ENCODE results near the gene HOXC6.

HOXC6 gene

GRCh38 chr12:54042970-54043853 lies 15.0 kb downstream of the HOXC6 start:
- DNase-seq: no peak

- no peak for DNase-seq
These were observed 16.3 kb downstream of the HOXC6 start for GRCh38 chr12:54044425-54045103.

- DNase-seq: no peak
These were observed 17.2 kb downstream of the HOXC6 start for GRCh38 chr12:54045401-54045800.

GRCh38 chr12:54045868-54046521 lies 17.8 kb downstream of the HOXC6 start:
- DNase-seq: no peak

- DNase-seq: no peak
These were observed 18.5 kb downstream of the HOXC6 start for GRCh38 chr12:54046809-54047159.

- no peak for DNase-seq
These were observed 19.1 kb downstream of the HOXC6 start for GRCh38 chr12:54047160-54047963.

GRCh38 chr12:54047964-54048303 lies 19.7 kb downstream of the HOXC6 start:
- DNase-seq: no peak

- DNase-seq: no peak
These were observed 20.3 kb downstream of the HOXC6 start for GRCh38 chr12:54048406-54049093.

GRCh38 chr12:54049108-54049507 lies 20.9 kb downstream of the HOXC6 start:
- no peak for DNase-seq

- DNase-seq: no peak
These were observed 22.2 kb downstream of the HOXC6 start for GRCh38 chr12:54050482-54050810.

GRCh38 chr12:54051026-54051842 lies 23.0 kb downstream of the HOXC6 start:
- peak in 3 of 4 experiments; percentile 25 to 28 (median 26) for DNase-seq

GRCh38 chr12:54051874-54052437 lies 23.7 kb downstream of the HOXC6 start:
- no peak for DNase-seq

GRCh38 chr12:54052438-54053002 lies 24.3 kb downstream of the HOXC6 start:
- DNase-seq: no peak

GRCh38 chr12:54053003-54053750 lies 24.9 kb downstream of the HOXC6 start:
- DNase-seq: no peak

- DNase-seq: no peak
These were observed 25.8 kb downstream of the HOXC6 start, which contains the start of gene HOXC4 for GRCh38 chr12:54053751-54054741. Gene HOXC4, plus strand, starts transcription at chr12:54053835. Its CDS starts 88 bp downstream, at chr12:54053923.

GRCh38 chr12:54054742-54055194 lies 26.5 kb downstream of the HOXC6 start:
- DNase-seq: no peak

- no peak for DNase-seq
These were observed 27.3 kb downstream of the HOXC6 start for GRCh38 chr12:54055552-54055951.

- no peak for DNase-seq
These were observed 27.9 kb downstream of the HOXC6 start for GRCh38 chr12:54056110-54056509.

All from suppressor macrophage (primary cell).